ENCODE results near the gene PECR.

GRCh38 chr2:216119146-216119545 lies 37.5 kb upstream of the PECR start:
- no peak for TF ChIP-seq CTCF (IDR thresholded peaks at IDR 0.05; ENCODE audit: low read depth, low read length)
- no peak for TF ChIP-seq EZH2phosphoT487 (IDR thresholded peaks at IDR 0.05; ENCODE audit: low read depth)

Measured in OCI-LY3 (cell line).